GM23338 (cell line): ENCODE results near the gene CPNE4. TPM values are rescaled to one million over a fixed set of nuclear protein-coding genes. Genes with fewer than 3 reads are reported as not detected.

Experiments used
- ATAC-seq: fragments of 200-7000 bp; cut with Tn5 transposase; 3 replicates; pipeline ENCODE4 v1.9.1; 2020
- DNase-seq: peaks from one replicate; pipeline ENCODE4 v3.0.0-alpha.2; 2015; ENCODE audit warnings: low spot score
- H2AFZ ChIP-seq: fragments of 200-600 bp; sonication (generic); 2 replicates; pipeline ENCODE4 v1.8.0; 2016; ENCODE audit warnings: antibody characterized with exemption, mild to moderate bottlenecking, moderate library complexity
- H3F3A ChIP-seq: fragments of 200-600 bp; sonication (generic); replicated peaks from 2 replicates; pipeline ENCODE4 v1.8.0; 2017; ENCODE audit warnings: antibody characterized with exemption, mixed run types, low read depth
- H3K27ac ChIP-seq: fragments of 200-600 bp; sonication (generic); 2 replicates; pipeline ENCODE4 v1.6.1; 2016; ENCODE audit warnings: low read depth
- H3K27me3 ChIP-seq: fragments of 200-600 bp; sonication (generic); 2 replicates; pipeline ENCODE4 v1.8.0; 2016; ENCODE audit warnings: mild to moderate bottlenecking, mixed run types, moderate library complexity; ENCODE audit not compliant: insufficient read depth
- H3K36me3 ChIP-seq: fragments of 200-600 bp; sonication (generic); 2 replicates; pipeline ENCODE4 v1.8.0; 2016; ENCODE audit warnings: mild to moderate bottlenecking; ENCODE audit not compliant: insufficient read depth
- H3K4me1 ChIP-seq: fragments of 200-600 bp; sonication (generic); 2 replicates; pipeline ENCODE4 v1.8.0; 2016; ENCODE audit warnings: mild to moderate bottlenecking, moderate library complexity; ENCODE audit not compliant: insufficient read depth
- H3K4me2 ChIP-seq: fragments of 200-600 bp; sonication (generic); 2 replicates; pipeline ENCODE4 v1.7.1; 2017; ENCODE audit warnings: mixed run types
- H3K4me3 ChIP-seq: fragments of 200-600 bp; sonication (generic); 2 replicates; pipeline ENCODE4 v1.6.1; 2016; ENCODE audit warnings: mixed run types
- H3K79me2 ChIP-seq: fragments of 200-600 bp; sonication (generic); replicated peaks from 2 replicates; pipeline ENCODE4 v1.8.0; 2017; ENCODE audit warnings: mild to moderate bottlenecking; ENCODE audit not compliant: insufficient read depth
- H3K9me2 ChIP-seq: fragments of 200-600 bp; sonication (generic); 2 replicates; pipeline ENCODE4 v1.8.0; 2017; ENCODE audit not compliant: insufficient read depth
- H4K20me1 ChIP-seq: fragments of 200-600 bp; sonication (generic); replicated peaks from 2 replicates; pipeline ENCODE4 v1.8.0; 2017; ENCODE audit warnings: mild to moderate bottlenecking; ENCODE audit not compliant: insufficient read depth
- H3K27ac Mint-ChIP-seq: 2 replicates; pipeline ENCODE4 v1.8.0; 2020; ENCODE audit warnings: inconsistent platforms, mild to moderate bottlenecking, moderate library complexity, mixed read lengths
- H3K27me3 Mint-ChIP-seq: 3 replicates; pipeline ENCODE4 v1.8.0; 2022; ENCODE audit warnings: low read depth, mild to moderate bottlenecking, moderate library complexity, mixed read lengths, inconsistent platforms; ENCODE audit not compliant: insufficient read depth, poor library complexity
- H3K36me3 Mint-ChIP-seq: 3 replicates; pipeline ENCODE4 v1.8.0; 2021; ENCODE audit warnings: low read depth, mild to moderate bottlenecking, inconsistent platforms, moderate library complexity, mixed read lengths
- H3K4me1 Mint-ChIP-seq: 3 replicates; pipeline ENCODE4 v1.8.0; 2020; ENCODE audit warnings: mild to moderate bottlenecking, inconsistent platforms, mixed read lengths
- H3K4me3 Mint-ChIP-seq: 3 replicates; pipeline ENCODE4 v1.8.0; 2021; ENCODE audit warnings: moderate library complexity, mild to moderate bottlenecking, inconsistent platforms, mixed read lengths
- H3K9me3 Mint-ChIP-seq: 3 replicates; pipeline ENCODE4 v1.8.0; 2020; ENCODE audit warnings: moderate library complexity, mild to moderate bottlenecking, inconsistent platforms, mixed read lengths
- CREB1 ChIP-seq: fragments of 250-450 bp; sonication (Bioruptor Pico); IDR thresholded peaks from 2 replicates; pipeline ENCODE4 v1.5.0; 2020; ENCODE audit warnings: low read depth, mild to moderate bottlenecking, moderate library complexity
- JUNB ChIP-seq: IDR thresholded peaks from one replicate; pipeline ENCODE4 v1.6.1; 2016; ENCODE audit warnings: antibody characterized with exemption; ENCODE audit not compliant: unreplicated experiment
- NANOG ChIP-seq: IDR thresholded peaks from 2 replicates; pipeline ENCODE4 v1.6.1; 2016; ENCODE audit warnings: antibody characterized with exemption, borderline replicate concordance
- POLR2AphosphoS5 ChIP-seq: IDR thresholded peaks from 2 replicates; pipeline ENCODE4 v1.6.1; 2016; ENCODE audit warnings: antibody characterized with exemption, low read depth
- STAT1 ChIP-seq: IDR thresholded peaks from one replicate; pipeline ENCODE4 v1.6.1; 2016; ENCODE audit warnings: antibody characterized with exemption; ENCODE audit not compliant: unreplicated experiment
- ZNF114 ChIP-seq: fragments of 250-450 bp; sonication (Bioruptor Pico); IDR thresholded peaks from 2 replicates; pipeline ENCODE4 v1.5.0; 2020; ENCODE audit warnings: mild to moderate bottlenecking, moderate library complexity
- polyA plus RNA-seq: library from polyadenylated mRNA; unstranded; fragments of >200 nt; fragmentation: Nextera tagmentation; extraction: Ambion mirVana; gene quantifications from 2 replicates; pipeline ENCODE4 v1.2.1, GENCODE V29; 2016
- total RNA-seq: library from RNA; depleted of rRNA; stranded (reverse); fragments of >200 nt; shearing (Covaris generic); gene quantifications from 2 replicates; pipeline ENCODE4 v1.2.3, GENCODE V29; 2014
- TF ChIP-seq, protein P1 (sequence below), 2 experiments: fragments of 200-600 bp in 1 of 2; sonication (generic) in 1 of 2; conservative IDR thresholded peaks; 2 replicates each; pipeline versions ENCODE4 v1.5.1 to v1.6.1; 2016 to 2017; ENCODE audit warnings: antibody characterized with exemption in 2 of 2, low read depth in 2 of 2, mild to moderate bottlenecking in 2 of 2, moderate library complexity in 1 of 2
- TF ChIP-seq, protein P2 (sequence below): IDR thresholded peaks from one replicate; pipeline ENCODE4 v1.6.1; 2018; ENCODE audit warnings: antibody characterized with exemption; ENCODE audit not compliant: unreplicated experiment

The CPNE4 gene
- total and polyA plus RNA-seq, 2 experiments from 2014 or later, result 2.0 to 6.5 TPM

DNA sequence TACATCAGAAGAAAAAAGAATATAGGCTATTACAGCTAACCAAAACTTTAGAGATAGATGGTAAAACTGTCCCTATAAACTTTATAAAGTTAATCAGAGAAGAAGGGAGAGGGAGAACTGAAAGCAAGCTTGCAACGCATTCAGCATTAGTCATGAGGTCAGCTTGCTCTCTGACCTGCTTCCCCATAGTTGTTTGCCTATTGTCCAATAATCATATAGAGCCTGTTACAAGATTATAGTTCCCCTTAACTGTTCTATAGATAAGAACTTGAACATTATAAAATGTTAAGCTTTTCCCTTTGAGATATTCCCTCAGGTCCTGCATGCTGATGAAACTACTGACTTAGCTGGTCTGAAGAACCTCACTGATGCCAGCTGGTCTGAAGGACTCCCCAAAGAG is 74.5 kb downstream of the CPNE4 start (continued):
- TF ChIP-seq, protein P1, sequence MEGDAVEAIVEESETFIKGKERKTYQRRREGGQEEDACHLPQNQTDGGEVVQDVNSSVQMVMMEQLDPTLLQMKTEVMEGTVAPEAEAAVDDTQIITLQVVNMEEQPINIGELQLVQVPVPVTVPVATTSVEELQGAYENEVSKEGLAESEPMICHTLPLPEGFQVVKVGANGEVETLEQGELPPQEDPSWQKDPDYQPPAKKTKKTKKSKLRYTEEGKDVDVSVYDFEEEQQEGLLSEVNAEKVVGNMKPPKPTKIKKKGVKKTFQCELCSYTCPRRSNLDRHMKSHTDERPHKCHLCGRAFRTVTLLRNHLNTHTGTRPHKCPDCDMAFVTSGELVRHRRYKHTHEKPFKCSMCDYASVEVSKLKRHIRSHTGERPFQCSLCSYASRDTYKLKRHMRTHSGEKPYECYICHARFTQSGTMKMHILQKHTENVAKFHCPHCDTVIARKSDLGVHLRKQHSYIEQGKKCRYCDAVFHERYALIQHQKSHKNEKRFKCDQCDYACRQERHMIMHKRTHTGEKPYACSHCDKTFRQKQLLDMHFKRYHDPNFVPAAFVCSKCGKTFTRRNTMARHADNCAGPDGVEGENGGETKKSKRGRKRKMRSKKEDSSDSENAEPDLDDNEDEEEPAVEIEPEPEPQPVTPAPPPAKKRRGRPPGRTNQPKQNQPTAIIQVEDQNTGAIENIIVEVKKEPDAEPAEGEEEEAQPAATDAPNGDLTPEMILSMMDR (conservative IDR thresholded peaks at IDR 0.05; ENCODE audit: low read depth in 2 of 2), result no peak
- no peak for TF ChIP-seq POLR2AphosphoS5
- no peak for TF ChIP-seq STAT1
- no peak for TF ChIP-seq ZNF114 (CRISPR knock-in tag)
- TF ChIP-seq CREB1 (CRISPR knock-in tag), result no peak
- no peak for TF ChIP-seq JUNB
- TF ChIP-seq, protein P2, sequence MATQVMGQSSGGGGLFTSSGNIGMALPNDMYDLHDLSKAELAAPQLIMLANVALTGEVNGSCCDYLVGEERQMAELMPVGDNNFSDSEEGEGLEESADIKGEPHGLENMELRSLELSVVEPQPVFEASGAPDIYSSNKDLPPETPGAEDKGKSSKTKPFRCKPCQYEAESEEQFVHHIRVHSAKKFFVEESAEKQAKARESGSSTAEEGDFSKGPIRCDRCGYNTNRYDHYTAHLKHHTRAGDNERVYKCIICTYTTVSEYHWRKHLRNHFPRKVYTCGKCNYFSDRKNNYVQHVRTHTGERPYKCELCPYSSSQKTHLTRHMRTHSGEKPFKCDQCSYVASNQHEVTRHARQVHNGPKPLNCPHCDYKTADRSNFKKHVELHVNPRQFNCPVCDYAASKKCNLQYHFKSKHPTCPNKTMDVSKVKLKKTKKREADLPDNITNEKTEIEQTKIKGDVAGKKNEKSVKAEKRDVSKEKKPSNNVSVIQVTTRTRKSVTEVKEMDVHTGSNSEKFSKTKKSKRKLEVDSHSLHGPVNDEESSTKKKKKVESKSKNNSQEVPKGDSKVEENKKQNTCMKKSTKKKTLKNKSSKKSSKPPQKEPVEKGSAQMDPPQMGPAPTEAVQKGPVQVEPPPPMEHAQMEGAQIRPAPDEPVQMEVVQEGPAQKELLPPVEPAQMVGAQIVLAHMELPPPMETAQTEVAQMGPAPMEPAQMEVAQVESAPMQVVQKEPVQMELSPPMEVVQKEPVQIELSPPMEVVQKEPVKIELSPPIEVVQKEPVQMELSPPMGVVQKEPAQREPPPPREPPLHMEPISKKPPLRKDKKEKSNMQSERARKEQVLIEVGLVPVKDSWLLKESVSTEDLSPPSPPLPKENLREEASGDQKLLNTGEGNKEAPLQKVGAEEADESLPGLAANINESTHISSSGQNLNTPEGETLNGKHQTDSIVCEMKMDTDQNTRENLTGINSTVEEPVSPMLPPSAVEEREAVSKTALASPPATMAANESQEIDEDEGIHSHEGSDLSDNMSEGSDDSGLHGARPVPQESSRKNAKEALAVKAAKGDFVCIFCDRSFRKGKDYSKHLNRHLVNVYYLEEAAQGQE, result no peak

DNA sequence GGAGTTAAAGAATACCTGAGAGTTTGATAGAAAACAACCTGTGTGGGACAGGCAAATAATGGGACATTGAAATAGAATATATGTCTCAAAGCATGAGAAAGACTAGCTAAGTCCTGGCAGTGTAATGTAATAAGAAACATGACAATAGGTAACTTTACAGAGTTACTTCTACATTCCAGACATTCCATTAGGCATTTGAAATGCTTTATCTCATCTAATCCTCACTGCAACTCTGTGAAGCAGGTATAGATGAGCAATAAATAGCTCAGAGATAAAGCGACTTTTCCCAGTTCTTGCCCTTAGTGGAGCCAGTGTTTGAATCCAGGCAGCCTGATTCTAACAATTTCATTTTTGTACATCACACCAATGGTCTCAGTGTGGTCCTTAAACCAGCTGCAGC is 76.8 kb downstream of the CPNE4 start:
- Histone ChIP-seq H3K27ac (peak overlapping the region; percentile 89), H3K36me3 (no peaks in the 10 kb centered on the region), H2AFZ (no peak overlapping the region), H3K79me2 (no peaks in the 10 kb centered on the region), H4K20me1 (no peaks in the 10 kb centered on the region), H3K4me3 (no peak overlapping the region), H3F3A (no peaks in the 10 kb centered on the region), H3K4me1 (peaks cover 22% of the 10 kb centered on the region), H3K9me2 (no peaks in the 10 kb centered on the region; the same call in 1 of the 2 replicates), H3K27me3 (no peaks in the 10 kb centered on the region), H3K4me2 (peak overlapping the region; percentile 9; the same call in 1 of the 2 replicates)
- H3K9me3 Mint-ChIP-seq, result peaks cover 16% of the 10 kb centered on the region
- peak; percentile 92 for ATAC-seq
- peak; percentile 73 for DNase-seq
- no peak overlapping the region for H3K4me3 Mint-ChIP-seq
- H3K4me1 Mint-ChIP-seq, result peaks cover 20% of the 10 kb centered on the region
- H3K27ac Mint-ChIP-seq, result peak overlapping the region; percentile 18; the same call in 1 of the 2 replicates
- peak; percentile 29; the same call in 1 of the 2 replicates for TF ChIP-seq NANOG
- TF ChIP-seq, protein P2, result no peak
- peaks cover 3% of the 10 kb centered on the region for H3K27me3 Mint-ChIP-seq
- H3K36me3 Mint-ChIP-seq, result peaks cover 8% of the 10 kb centered on the region; the same call in 2 of the 3 replicates
